ENCODE measurements around the gene RREB1.
"Not testable (repeated sequence)": the region's sequence is repeated elsewhere in the genome, so short reads cannot be mapped to it uniquely, and the experiment has no call there.

Gene RREB1

DNA sequence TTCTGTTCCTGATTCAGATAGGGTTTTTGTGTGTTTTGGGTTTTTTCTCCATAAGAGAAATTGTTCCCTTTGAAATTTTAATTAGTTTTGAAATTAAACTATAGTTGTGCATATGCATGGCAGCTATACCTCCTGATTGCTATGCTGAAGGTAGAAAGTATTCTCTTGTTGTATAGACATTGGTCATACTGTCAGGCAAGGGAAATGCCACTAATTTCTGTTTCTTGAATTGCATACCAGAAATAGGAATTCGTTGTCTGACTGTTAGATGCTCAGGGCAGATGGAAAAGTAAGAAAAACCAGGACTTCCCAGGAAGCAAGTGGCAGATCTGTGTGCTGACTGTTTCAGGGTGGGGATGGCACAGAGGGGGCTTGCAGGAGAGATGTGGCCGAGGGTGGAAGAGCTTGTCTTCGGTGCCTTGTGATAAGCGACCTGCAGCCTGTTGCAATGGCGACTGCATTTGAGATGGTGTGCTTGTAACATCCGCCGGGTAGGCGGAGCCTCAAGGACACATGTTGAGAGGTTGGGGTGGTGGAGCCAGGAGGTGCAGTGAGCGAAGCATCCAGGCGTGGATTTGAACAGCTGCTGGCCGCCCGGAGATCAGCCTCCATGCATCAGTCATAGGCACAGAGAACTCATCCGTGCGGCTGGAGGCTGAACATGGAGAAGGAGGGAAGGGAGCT, 42.8 kb downstream of the RREB1 start:
- in situ Hi-C loops (cut with MboI; ENCODE audit: low sequenced_read_pairs) = no loop called here
- DNase-seq (ENCODE audit: low spot score in 2 of 2) = no peak
- peaks cover 20% of the 10 kb centered on the region for H3K4me1 ChIP-seq

DNA sequence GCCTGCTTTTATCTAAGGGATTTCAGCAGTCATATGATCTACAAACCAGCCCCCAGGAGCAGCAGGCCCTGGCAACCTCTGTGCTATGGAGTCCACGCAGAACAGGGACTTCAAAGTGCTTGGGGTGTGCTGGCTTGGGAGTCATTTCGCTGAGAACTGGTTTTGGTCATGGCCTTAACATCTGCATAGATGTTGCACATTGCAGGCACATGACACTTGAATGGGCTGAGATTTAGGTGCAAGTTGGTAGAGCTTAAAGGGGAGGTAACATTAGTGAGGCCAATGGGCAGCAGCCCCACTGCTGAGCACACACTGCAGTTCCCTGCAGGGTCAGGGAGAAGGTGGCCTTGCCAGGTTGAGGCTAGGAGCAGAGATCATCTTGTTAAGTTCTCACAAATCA, 43.6 kb downstream of the RREB1 start:
- no peak for DNase-seq (ENCODE audit: low spot score in 2 of 2)
- Histone ChIP-seq H3K27me3 (ENCODE audit: low read depth) (no peaks in the 10 kb centered on the region), H3K9me3 (no peaks in the 10 kb centered on the region), H3K4me1 (peaks cover 19% of the 10 kb centered on the region), H3K36me3 (replicated peaks) (no peaks in the 10 kb centered on the region), H3K4me3 (no peak overlapping the region)
- in situ Hi-C loops (cut with MboI; ENCODE audit: low sequenced_read_pairs) = no loop called here

More for the DNA sequence above, 42.8 kb downstream of the RREB1 start:
- Histone ChIP-seq H3K4me3 (no peak overlapping the region), H3K9me3 (no peaks in the 10 kb centered on the region), H3K36me3 (replicated peaks) (no peaks in the 10 kb centered on the region), H3K27me3 (ENCODE audit: low read depth) (no peaks in the 10 kb centered on the region)

DNA sequence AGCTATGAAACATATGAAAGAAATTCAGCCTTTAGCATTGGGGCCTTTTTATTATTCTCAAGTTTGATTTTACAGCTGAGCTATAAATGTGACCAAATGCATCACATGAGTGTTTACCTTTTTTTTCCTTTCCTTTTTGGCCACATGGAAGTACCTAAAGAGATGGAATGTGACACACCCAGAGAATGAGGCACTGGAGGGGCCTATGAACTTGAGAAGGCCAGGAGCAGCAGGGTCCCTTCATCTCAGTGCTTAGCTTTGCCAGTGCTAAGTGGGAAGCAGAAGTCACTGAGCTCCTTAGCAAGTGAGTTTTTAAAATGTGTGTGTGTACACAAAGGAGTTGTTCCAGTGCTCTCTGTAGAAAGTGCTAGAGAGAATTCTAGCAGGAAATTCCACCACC, 44.7 kb downstream of the RREB1 start:
- H3K36me3 ChIP-seq (replicated peaks) = no peaks in the 10 kb centered on the region
- no peak overlapping the region for H3K4me3 ChIP-seq
- H3K9me3 ChIP-seq = no peaks in the 10 kb centered on the region
- no peak for DNase-seq (ENCODE audit: low spot score in 2 of 2)
- in situ Hi-C loops (cut with MboI; ENCODE audit: low sequenced_read_pairs) = no loop called here
- H3K27me3 ChIP-seq (ENCODE audit: low read depth) = no peaks in the 10 kb centered on the region
- peaks cover 8% of the 10 kb centered on the region for H3K4me1 ChIP-seq

DNA sequence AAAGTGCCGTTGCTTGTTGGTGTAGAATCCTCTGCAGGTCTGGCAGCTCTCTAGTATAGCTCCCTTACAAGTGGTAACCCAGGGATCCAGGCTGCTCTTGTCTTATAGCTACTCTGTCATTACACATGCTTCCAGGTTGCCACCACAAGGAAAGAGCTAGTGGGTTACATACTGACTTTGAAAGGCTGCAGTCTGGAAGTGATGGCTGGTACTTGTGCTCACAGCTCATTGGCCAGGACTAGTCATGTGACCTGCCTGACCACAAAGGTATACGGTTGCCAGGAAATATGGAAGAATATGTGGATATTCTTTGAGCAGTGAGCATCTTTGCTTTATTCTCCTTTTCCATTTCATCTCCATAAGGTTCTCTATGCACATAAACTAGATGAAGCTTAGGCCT, 46.0 kb downstream of the RREB1 start:
- no peaks in the 10 kb centered on the region for H3K36me3 ChIP-seq (replicated peaks)
- H3K4me3 ChIP-seq = no peak overlapping the region
- in situ Hi-C loops (cut with MboI; ENCODE audit: low sequenced_read_pairs) = no loop called here
- no peak for DNase-seq (ENCODE audit: low spot score in 2 of 2)
- no peaks in the 10 kb centered on the region for H3K27me3 ChIP-seq (ENCODE audit: low read depth)
- peaks cover 13% of the 10 kb centered on the region for H3K4me1 ChIP-seq
- H3K9me3 ChIP-seq = no peaks in the 10 kb centered on the region

DNA sequence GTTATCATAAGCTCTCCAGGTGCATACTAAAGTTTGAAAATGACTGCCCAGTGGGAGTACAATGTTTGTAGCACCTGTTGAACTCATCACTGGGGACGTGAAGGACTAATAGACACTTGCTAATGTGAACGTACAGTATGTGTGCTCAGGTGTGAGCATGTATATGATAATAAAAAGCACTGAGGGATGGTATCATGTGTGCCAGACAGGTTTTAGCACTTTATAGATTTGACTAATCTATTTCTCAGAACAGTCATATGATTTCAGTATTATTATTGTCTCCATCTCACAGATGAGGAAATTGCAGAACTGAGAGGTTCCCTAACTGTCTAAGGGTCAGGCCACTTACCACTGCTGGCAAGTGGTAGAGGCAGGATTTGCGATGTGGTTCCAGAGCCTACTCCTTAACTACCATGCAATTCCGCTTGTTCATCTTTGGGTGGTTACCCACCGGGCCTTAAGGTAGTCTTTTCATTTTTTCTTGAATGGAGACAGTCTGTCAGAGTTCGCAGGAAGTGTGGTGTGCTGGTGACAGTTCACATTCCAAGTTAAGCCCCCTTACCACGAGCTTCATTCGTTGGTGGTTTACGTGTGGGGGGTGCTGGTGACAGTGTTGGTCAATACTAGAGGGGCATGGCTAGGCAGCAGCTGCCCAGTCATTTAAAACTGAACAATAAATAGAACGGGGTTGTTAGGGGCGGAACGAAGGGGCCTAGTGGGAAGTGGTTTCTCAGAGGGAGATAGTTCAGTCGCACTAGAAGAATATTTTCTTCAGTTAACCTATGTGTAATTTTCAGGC, 46.8 kb downstream of the RREB1 start:
- no peak overlapping the region for H3K4me3 ChIP-seq
- H3K4me1 ChIP-seq = peaks cover 13% of the 10 kb centered on the region
- no peaks in the 10 kb centered on the region for H3K27me3 ChIP-seq (ENCODE audit: low read depth)
- DNase-seq (ENCODE audit: low spot score in 2 of 2) = no peak
- H3K36me3 ChIP-seq (replicated peaks) = no peaks in the 10 kb centered on the region
- no peaks in the 10 kb centered on the region for H3K9me3 ChIP-seq
- in situ Hi-C loops (cut with MboI; ENCODE audit: low sequenced_read_pairs) = no loop called here

DNA sequence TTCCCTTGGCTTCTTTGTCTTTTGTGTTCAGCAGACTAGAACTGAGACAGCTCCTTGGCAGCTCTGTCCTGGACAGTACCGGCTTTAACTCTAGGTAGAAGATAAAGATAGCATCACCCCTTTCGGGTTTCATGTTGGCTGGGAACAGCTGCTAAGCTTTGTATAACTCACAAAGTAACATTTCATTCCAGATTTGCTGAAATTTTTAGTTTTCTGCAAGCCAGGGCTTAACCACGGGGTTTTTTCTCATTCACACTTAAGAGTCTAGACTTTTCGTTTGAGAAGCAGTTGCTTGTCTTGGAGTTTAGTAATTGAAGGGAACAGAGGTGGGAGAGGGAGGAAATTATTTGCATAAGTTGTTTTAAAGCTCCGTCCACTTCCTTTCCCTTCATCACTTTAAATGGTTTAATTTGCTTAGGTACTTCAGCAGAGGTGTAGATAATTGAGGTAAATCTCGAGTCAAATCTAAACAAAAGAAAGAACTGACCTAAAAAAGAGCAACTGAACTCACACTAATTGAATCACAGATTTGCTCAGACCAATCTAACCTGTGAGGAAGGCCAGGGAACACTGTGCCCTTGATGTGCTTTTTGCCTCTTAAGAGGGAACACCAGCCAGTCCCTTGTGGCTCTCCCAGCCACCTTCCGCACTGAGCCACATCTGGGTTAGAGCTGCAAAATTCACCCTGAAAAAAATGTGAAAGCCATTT, 48.3 kb downstream of the RREB1 start:
- Histone ChIP-seq H3K36me3 (replicated peaks) (no peaks in the 10 kb centered on the region), H3K4me1 (peaks cover 13% of the 10 kb centered on the region), H3K9me3 (no peaks in the 10 kb centered on the region), H3K27me3 (ENCODE audit: low read depth) (no peaks in the 10 kb centered on the region), H3K4me3 (no peak overlapping the region)
- DNase-seq (ENCODE audit: low spot score in 2 of 2) = no peak
- in situ Hi-C loops (cut with MboI; ENCODE audit: low sequenced_read_pairs) = no loop called here

DNA sequence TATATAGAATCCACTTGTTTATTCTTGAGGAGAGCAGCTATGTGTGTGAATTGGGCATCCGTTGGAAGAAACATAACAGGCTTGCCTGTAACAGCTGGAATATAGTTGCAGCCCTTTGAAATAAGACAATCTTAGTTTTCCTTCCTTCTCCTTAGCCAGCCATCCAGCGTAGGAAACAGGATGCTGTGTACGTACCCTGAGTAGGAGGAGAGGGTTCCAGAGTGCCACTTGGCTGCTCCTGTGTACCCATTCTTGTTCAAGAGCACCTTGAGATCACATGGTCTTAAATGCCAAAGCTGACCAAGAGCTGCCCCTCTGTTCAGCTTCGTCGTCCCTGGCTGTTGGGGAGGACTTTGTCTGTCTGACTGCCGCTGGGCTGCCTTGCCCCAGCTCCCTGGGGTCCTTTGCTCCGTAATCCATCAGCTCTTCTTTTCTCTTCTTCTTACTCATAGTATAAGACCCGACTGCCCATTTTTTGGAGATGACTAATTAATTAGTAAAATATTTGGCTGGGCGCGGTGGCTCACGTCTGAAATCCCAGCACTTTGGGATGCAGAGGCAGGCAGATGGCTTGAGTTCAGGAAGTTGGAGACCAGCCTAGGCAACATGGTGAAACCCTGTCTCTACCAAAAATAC, 49.0 kb downstream of the RREB1 start:
- Histone ChIP-seq H3K4me3 (no peak overlapping the region), H3K4me1 (peaks cover 13% of the 10 kb centered on the region), H3K27me3 (ENCODE audit: low read depth) (no peaks in the 10 kb centered on the region), H3K9me3 (no peaks in the 10 kb centered on the region), H3K36me3 (replicated peaks) (no peaks in the 10 kb centered on the region)
- DNase-seq (ENCODE audit: low spot score in 2 of 2) = no peak
- in situ Hi-C loops (cut with MboI; ENCODE audit: low sequenced_read_pairs) = no loop called here

DNA sequence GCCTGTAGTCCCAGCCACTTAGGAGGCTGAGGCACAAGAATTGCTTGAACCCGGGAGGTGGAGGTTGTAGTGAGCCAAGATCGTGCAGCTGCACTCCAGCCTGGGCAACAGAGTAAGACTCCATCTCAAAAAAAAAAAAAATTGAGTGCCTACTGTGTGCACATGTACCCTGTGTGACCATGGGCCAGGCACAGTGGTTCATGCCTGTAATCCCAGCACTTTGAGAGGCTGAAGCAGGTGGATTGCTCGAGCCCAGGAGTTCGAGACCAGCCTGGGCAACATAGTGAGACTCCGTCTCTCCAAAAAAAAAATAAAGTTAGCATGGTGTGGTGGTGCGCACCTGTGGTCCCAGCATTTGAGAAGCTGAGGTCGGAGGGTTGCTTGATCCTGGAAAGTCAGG, 49.5 kb downstream of the RREB1 start:
- H3K36me3 ChIP-seq (replicated peaks); DNase-seq (ENCODE audit: low spot score in 2 of 2); H3K27me3 ChIP-seq (ENCODE audit: low read depth); H3K4me1 ChIP-seq; in situ Hi-C loops (cut with MboI; ENCODE audit: low sequenced_read_pairs); H3K4me3 ChIP-seq; H3K9me3 ChIP-seq: not testable (repeated sequence)

DNA sequence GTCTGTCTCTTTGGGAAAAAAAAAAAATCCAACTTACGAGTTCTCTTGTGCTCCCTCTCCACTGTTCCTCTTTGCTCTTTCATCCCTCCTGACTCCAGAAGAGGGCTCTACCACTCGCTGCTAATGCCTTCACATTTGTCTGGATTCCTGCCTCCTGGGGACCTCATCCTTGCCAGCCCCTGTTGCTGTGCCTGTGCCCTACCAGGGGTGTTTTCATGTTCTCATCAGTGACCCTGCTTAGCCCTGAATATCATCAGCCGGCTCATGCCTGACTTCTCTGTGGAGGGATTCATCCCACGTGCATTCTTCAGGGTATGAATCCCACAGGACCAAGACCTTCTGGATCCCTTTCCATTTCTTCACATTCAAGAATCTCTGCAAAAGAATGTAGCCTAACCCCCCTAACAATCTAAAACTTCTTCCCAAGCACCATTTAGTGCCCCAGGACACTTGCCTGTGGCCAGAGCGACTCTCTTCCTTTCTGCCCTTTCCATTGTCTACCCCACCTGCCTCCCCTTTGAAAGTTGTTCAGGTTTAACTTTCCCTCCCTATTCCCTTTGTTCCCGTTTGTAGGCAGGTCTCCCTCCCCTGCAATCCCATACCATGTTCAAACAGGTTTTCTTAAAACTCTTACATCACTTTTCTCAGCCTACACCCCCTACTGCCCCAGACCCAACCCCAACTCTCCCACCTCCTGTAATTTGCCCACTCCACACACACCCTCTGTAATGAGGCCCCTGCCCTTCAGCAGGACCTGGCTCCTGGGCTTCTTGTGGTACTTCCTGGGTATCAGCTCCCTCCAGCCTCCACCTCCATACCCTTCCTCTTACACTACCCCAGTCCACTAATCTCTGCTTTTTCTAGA, 50.2 kb downstream of the RREB1 start:
- DNase-seq (ENCODE audit: low spot score in 2 of 2) = no peak
- H3K27me3 ChIP-seq (ENCODE audit: low read depth) = no peaks in the 10 kb centered on the region
- peaks cover 4% of the 10 kb centered on the region; the same call in 1 of the 2 replicates for H3K4me1 ChIP-seq
- no peak overlapping the region for H3K4me3 ChIP-seq
- no peaks in the 10 kb centered on the region for H3K9me3 ChIP-seq
- in situ Hi-C loops (cut with MboI; ENCODE audit: low sequenced_read_pairs) = no loop called here
- H3K36me3 ChIP-seq (replicated peaks) = no peaks in the 10 kb centered on the region

DNA sequence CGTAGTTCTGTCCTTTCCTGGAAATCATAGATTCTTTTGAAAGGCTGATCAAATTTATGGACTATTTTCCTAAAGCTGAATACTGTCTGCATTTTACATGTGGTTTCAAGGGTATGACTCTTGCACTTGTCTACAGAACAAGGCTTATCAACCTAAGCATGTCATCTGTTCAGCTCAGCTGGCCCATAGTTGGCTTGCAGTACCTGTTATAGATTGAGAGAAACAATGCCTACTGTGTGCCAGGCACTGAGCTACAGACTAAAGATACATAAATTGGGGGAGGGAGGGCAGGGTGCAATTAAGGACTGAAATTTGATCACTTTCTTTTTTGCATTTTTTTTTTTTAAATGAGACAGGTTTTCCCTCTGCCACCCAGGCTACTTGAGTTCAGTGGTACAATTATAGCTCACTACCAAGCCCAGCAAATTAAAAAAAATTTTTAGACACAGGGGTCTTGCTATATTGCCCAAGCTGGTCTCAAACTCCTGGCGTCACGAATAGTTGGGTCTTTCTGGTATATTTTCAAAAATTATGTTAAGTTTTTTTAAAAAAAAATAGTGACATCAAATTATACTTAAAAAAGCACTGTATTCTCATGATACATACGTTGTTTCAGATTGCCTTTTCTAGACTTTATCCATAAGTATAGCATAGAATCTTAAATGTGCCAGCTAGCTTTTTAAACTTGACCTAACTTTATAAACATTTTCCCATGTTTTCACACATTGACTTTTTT, 52.2 kb downstream of the RREB1 start:
- H3K27me3 ChIP-seq (ENCODE audit: low read depth) = no peaks in the 10 kb centered on the region
- H3K36me3 ChIP-seq (replicated peaks) = no peaks in the 10 kb centered on the region
- in situ Hi-C loops (cut with MboI; ENCODE audit: low sequenced_read_pairs) = no loop called here
- no peak for DNase-seq (ENCODE audit: low spot score in 2 of 2)
- H3K9me3 ChIP-seq = no peaks in the 10 kb centered on the region
- H3K4me1 ChIP-seq = peaks cover 4% of the 10 kb centered on the region; the same call in 1 of the 2 replicates
- H3K4me3 ChIP-seq = no peak overlapping the region

DNA sequence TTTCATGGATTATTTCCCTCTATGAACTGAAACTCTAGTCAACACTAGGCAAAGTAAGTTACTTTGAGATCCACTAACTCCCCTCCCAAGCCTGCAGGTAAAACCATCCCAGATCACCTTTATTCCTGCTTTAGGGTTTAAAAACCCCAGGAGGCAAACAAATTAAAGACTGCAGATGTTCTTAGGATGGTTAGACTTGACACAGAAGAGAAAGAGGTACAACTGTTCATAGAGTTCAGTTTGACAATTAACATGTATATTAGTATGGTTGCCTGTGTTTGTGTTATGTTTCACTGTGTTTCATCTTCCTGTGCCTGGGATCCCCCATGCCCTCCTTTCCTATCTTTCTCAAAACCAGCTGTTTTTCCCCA, 53.5 kb downstream of the RREB1 start:
- H3K36me3 ChIP-seq (replicated peaks) = no peaks in the 10 kb centered on the region
- H3K9me3 ChIP-seq = no peaks in the 10 kb centered on the region
- H3K27me3 ChIP-seq (ENCODE audit: low read depth) = no peaks in the 10 kb centered on the region
- no peak overlapping the region for H3K4me3 ChIP-seq
- peaks cover 11% of the 10 kb centered on the region for H3K4me1 ChIP-seq
- in situ Hi-C loops (cut with MboI; ENCODE audit: low sequenced_read_pairs) = no loop called here
- no peak for DNase-seq (ENCODE audit: low spot score in 2 of 2)

DNA sequence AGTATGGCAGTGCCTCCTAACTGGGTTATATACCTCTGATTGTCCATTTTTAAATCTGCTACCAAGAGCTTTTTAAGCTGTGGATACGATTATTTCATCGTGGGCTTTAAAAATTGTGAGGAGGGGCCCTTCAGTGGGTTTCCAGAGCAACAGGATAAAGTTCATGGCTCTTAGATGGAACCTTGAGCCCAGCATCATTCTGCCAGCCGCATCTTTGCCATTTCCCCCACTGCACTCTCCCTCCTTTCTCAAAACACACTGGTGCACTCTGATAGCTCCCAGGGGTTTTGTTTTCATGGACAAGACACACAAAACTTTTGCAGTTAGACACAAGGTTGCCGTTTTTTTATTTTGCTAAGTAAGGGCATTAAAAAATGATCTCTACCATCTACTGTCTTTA, 54.1 kb downstream of the RREB1 start:
- no peaks in the 10 kb centered on the region for H3K9me3 ChIP-seq
- no peak overlapping the region for H3K4me3 ChIP-seq
- in situ Hi-C loops (cut with MboI; ENCODE audit: low sequenced_read_pairs) = no loop called here
- H3K27me3 ChIP-seq (ENCODE audit: low read depth) = no peaks in the 10 kb centered on the region
- no peak for DNase-seq (ENCODE audit: low spot score in 2 of 2)
- no peaks in the 10 kb centered on the region for H3K36me3 ChIP-seq (replicated peaks)
- peaks cover 11% of the 10 kb centered on the region for H3K4me1 ChIP-seq

Measured in HAP-1 (cell line).